HS-27A (cell line): ENCODE data around the gene LONP2.
"Not testable (repeated sequence)": the region's sequence is repeated elsewhere in the genome, so short reads cannot be mapped to it uniquely, and the experiment has no call there.

Source experiments
- DNase-seq: peaks from one replicate; pipeline ENCODE4 v3.0.0-alpha.2; 2012; ENCODE audit warnings: low read depth, missing footprints

LONP2 gene

GRCh38 chr16:48291303-48291702, 47.2 kb downstream of the LONP2 start:
- DNase-seq = no peak

DNA sequence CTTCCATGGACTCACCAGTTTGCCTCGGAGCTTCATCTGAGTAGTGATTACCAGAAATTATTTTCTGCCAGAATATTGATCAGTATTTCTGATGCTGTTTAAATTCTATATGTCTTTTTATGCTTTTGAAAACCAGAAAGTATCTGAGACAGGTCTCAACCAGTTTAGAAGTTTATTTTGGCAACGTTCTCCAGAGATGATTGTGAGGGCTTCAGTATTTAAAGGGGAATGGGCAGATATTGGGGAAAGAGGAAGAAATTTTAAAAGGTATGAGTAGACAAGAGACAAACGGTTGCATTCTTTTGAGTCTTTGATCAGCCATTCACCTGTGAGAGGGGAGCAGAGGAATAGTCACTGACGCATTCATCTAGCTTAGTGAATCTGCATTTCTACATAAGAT, 47.7 kb downstream of the LONP2 start:
- DNase-seq = no peak

DNA sequence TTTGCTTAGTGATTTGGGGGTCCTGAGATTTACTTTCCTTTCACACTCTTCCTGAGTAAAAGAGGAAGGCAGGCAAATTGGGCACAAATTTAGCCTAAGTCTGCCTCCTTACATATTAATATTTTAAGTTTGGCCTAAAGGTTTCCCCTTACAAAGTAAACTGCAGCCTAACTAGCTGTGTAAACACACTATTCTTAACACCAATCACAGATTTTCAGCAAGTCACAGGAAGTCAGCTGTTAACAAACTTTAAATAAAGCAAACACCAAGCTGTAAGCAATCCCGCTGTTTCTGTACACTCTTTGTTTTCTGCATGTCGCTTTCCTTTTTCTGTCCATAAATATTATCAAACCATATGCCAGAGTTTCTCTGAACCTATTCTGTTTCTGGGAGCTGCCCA, 48.4 kb downstream of the LONP2 start:
- no peak for DNase-seq

DNA sequence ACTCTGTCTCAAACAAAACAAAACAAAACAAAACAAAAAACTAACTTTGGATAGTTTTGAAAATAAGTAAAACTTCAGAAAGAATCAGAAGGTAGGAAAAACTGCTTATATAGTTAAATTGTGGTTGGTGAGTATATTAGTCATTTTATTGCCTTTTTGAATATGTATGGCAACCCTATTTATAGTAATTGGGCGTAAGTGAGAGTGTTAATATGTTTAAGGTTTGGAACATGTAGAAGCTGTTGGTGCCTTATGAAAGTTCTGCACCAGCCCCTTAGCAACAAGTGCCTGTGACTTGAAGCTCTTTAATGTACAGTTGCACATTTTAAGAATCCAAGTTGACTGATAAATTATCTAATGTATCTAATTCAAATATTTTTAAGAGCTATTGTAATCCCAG, 50.6 kb downstream of the LONP2 start:
- DNase-seq = no peak

DNA sequence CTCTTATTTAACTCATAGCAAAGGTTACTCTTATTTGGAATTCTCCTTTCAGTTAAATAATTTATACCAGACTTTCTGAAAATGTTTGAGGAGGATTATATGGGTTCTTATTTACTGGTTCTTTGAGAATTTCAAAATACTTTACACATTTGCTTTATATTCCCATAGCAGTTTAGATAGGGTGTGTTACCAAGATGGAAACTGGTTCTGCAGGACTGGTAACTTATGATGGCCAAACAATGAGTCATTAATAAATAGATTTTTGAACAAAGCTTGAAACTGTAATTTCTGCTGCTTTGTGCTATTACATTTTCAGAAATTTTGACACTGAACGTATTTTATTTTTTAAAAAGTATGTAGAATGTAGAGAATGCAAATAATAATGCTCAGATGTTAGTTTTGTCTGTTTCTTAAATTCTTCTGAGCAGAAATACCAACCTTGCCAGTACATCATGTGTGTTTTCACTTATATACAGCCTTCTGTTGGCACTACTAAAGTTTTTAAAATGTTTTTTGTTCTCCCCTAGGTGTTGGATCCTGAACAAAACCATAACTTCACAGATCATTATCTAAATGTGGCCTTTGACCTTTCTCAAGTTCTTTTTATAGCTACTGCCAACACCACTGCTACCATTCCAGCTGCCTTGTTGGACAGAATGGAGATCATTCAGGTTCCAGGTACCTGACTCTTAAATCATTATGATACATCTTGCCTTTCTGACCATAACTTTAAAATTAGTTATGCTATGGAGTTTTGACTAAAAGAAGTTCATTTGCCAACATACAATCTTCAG, 51.6 kb downstream of the LONP2 start:
- no peak for DNase-seq

DNA sequence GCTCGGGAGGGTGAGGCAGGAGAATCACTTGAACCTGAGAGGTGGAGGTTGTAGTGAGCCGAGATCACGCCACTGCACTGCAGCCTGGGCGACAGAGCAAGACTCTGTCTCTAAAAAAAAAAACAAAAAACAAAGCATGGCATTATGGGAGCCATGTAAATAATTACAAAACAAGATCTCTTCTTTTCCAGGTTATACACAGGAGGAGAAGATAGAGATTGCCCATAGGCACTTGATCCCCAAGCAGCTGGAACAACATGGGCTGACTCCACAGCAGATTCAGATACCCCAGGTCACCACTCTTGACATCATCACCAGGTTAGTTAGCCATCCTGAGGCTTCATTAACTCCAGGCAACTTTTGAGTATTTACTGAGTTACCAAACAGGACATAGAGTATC, 55.4 kb downstream of the LONP2 start:
- no peak for DNase-seq

GRCh38 chr16:48300391-48300856, 56.3 kb downstream of the LONP2 start:
- DNase-seq = no peak

- no peak for DNase-seq
Observed at GRCh38 chr16:48308535-48308934, 64.4 kb downstream of the LONP2 start.

- no peak for DNase-seq
Observed at GRCh38 chr16:48310908-48311641, 67.0 kb downstream of the LONP2 start.

DNA sequence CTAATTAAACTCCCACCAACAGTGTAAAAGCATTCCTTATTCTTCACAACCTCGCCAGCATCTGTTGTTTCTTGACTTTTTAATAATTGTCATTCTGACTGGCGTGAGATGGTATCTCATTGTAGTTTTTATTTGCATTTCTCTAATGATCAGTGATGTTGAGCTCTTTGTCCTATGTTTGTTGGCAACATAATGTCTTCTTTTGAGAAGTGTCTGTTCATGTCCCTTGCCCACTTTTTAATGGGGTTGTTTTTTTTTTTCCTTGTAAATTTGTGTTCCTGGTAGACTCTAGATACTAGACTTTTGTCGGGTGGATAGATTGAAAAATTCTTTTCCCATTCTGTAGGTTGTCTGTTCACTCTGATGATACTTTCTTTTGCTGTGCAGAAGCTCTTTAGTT, 69.8 kb downstream of the LONP2 start:
- DNase-seq = not testable (repeated sequence)

- DNase-seq = no peak
Observed at GRCh38 chr16:48317026-48317425, 72.9 kb downstream of the LONP2 start.

GRCh38 chr16:48317614-48318315, 73.7 kb downstream of the LONP2 start:
- DNase-seq = peak; percentile 33

DNA sequence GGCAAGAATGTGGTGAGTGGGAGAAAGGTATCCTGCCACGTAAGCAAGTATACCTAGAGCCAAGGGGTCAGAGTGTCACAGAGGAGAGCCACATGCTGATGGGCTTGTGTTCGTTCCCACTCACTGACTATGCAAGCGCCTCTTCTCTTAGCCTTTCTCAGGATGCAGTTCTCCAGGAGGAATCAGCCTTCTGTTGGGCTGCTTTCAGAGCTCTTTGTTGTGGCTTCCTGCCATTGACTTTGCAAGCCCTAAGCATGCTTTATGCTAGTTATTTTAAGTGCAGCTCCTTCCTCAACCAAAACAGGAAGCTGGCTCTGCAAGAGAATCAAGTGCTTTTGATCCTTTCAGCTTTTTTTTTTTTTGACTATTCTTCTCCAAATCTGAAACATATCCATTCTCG, 74.5 kb downstream of the LONP2 start:
- DNase-seq = no peak

- DNase-seq = no peak
Observed at GRCh38 chr16:48321317-48322036, 77.4 kb downstream of the LONP2 start.

- DNase-seq = no peak
Observed at GRCh38 chr16:48323783-48324775, 80.0 kb downstream of the LONP2 start.

DNA sequence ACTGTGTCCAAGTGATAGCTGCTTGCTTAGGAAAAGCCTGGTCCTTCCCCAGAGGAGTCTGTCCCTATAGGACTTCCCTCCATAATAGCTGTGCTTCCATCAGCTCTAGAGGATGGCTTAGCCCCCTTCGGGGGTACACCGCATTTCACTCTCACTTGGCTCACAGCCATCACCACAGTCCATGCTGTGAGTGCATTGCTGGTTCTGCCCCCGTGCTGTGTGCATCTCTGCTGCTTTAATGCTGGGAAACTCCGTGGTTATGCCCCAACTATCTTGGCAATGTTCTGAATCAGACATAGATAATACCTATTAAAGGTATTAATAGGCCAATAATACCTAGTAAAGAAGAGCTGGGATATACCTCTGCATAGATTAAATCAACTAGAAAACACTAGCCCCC, 82.8 kb downstream of the LONP2 start:
- no peak for DNase-seq

- no peak for DNase-seq
Observed at GRCh38 chr16:48329138-48329537, 85.0 kb downstream of the LONP2 start.

DNA sequence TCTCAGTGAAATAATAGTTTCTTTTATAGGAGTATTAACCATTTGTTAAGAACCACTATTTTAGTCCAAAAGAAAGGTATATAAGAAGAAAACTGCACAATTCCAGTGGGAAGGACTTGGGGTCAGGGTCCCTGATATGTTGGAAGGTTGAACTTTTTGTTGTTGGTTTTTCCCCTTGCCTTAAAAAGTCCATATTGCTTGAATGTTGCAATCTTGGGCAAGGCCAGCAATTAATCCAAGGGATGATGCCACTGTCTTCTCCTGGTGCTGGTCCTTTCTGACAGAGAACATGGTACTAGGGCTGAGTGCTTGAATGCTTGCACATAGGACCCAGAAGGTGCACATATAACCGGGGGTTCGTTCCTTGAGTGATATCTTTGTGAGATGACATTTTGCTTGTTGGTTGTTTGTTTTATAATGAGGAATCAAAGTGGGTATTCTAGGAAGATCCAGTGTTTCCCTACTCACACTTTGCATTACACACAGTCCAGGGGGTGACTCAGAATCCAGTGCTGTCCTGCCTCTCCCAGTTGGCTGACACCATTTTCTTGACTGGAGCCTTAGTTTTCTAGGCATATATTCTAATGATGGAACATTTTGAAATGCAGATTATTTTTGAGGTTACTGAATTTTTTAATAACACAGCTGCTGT, 86.2 kb downstream of the LONP2 start:
- no peak for DNase-seq

GRCh38 chr16:48330841-48331192, 86.7 kb downstream of the LONP2 start:
- DNase-seq = no peak

DNA sequence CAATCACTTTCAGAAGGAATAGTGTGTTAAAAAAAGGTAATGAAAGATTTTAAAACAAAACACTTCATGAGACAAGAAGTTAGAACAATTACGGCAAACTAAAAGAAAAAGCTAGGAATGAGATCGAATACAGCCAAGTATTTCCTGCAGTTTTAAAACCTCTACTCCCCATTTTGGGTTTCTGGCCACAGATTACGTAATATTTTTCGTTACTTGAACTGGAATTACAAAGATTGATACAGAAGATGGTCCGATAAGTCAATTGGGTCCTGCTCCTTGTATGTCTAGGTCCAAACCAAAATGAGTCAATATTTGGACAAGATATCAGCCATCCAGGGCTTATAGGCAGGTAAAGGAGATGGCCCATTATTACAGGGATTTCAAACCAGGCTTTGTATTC, 88.9 kb downstream of the LONP2 start:
- DNase-seq = no peak

DNA sequence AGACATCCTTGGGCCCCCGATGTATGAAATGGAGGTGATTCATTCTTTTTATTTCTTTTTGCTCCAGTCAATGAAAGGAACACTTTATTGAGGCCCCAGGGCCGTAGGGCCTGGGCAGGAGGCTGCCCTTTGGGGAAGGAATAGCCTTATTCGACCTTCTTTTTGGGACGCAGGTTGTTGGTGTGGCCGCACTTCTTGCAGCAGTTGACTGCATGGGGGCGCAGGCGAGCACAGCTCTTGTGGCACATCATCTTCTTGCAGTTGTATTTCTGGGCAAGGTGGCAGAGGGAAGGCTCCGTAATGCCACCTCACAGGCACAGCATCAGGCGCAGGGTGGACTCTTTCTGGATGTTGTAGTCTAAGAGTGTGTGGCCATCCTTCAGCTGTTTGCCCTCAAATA, 90.2 kb downstream of the LONP2 start:
- no peak for DNase-seq
